ENCODE data around the gene FBLN1. TPM values are rescaled to one million over a fixed set of nuclear protein-coding genes. Genes with fewer than 3 reads are reported as not detected.
"Not testable (repeated sequence)": the region's sequence is repeated elsewhere in the genome, so short reads cannot be mapped to it uniquely, and the experiment has no call there.

FBLN1 gene
- total RNA-seq, 1 donor from 2014 or later: 238 TPM

DNA sequence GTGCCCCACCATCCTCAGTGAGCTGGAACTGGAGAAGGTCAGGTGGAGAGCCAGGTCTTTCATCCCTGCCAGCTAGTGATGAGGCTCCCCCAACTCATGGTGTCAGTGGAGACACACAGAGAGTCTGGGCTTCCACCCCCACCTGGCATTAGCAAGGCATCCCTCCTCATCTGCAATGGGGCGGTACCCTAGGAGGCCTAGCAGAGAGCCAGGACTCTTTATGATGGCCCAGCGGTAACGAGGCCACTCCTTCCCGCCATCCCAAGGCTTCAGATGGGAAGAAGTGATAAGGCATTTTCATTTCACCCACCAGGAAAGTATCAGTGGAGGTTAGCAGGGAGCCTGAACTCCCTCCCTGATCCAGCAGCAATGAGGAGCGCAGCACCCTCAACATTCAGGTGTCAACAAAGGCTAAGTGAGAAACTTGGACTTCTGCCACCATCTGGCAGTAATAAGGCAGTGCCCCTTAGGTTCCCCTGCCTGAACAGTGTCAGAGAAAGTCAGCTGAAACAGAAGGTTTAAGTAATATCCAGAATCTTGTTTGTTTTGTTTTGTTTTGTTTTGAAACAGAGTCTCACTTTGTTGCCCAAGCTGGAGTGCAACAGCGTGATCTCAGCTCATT is 40.5 kb upstream of the FBLN1 start:
- TF ChIP-seq CTCF (IDR thresholded peaks at IDR 0.05; ENCODE audit: unreplicated experiment): peak; percentile 45
- H3K27ac Mint-ChIP-seq (ENCODE audit: unreplicated experiment): no peak overlapping the region
- H3K4me1 Mint-ChIP-seq (ENCODE audit: unreplicated experiment): no peaks in the 10 kb centered on the region
- no peak for DNase-seq (ENCODE audit: low spot score)
- no peaks in the 10 kb centered on the region for H3K9me3 Mint-ChIP-seq (ENCODE audit: unreplicated experiment)
- H3K36me3 Mint-ChIP-seq (ENCODE audit: low read depth, unreplicated experiment): no peaks in the 10 kb centered on the region
- no peak overlapping the region for H3K4me3 Mint-ChIP-seq (ENCODE audit: unreplicated experiment)
- H3K27me3 Mint-ChIP-seq (ENCODE audit: unreplicated experiment): no peaks in the 10 kb centered on the region

- H3K36me3 Mint-ChIP-seq (ENCODE audit: low read depth, unreplicated experiment); H3K4me3 Mint-ChIP-seq (ENCODE audit: unreplicated experiment); DNase-seq (ENCODE audit: low spot score); H3K9me3 Mint-ChIP-seq (ENCODE audit: unreplicated experiment); H3K27ac Mint-ChIP-seq (ENCODE audit: unreplicated experiment); H3K4me1 Mint-ChIP-seq (ENCODE audit: unreplicated experiment); H3K27me3 Mint-ChIP-seq (ENCODE audit: unreplicated experiment): not testable (repeated sequence)
Measured at GRCh38 chr22:45463691-45464090, 39.0 kb upstream of the FBLN1 start.

DNA sequence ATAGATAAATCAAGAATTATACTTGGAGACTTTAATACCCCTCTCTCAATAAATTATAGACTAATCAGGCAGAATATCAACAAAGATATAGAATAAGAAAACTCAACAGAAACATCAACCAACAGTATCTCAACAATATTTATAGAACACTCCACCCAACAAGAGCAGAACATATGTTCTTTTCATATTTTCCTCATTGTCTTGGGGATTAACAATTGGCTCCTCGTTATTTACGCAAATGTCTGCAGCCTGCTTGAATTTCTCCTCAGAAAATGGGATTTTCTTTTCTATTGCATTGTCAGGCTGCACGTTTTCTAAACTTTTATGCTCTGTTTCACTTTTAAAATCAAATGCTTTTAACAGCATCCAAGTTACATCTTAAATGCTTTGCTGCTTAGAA is 37.0 kb upstream of the FBLN1 start:
- DNase-seq (ENCODE audit: low spot score): no peak
- Mint-ChIP-seq H3K9me3 (ENCODE audit: unreplicated experiment) (no peaks in the 10 kb centered on the region), H3K4me3 (ENCODE audit: unreplicated experiment) (no peak overlapping the region), H3K27ac (ENCODE audit: unreplicated experiment) (no peak overlapping the region), H3K4me1 (ENCODE audit: unreplicated experiment) (no peaks in the 10 kb centered on the region), H3K36me3 (ENCODE audit: low read depth, unreplicated experiment) (no peaks in the 10 kb centered on the region), H3K27me3 (ENCODE audit: unreplicated experiment) (no peaks in the 10 kb centered on the region)
- no peak for TF ChIP-seq CTCF (IDR thresholded peaks at IDR 0.05; ENCODE audit: unreplicated experiment)

- no peaks in the 10 kb centered on the region for H3K27me3 Mint-ChIP-seq (ENCODE audit: unreplicated experiment)
- H3K36me3 Mint-ChIP-seq (ENCODE audit: low read depth, unreplicated experiment): no peaks in the 10 kb centered on the region
- DNase-seq (ENCODE audit: low spot score): no peak
- H3K9me3 Mint-ChIP-seq (ENCODE audit: unreplicated experiment): no peaks in the 10 kb centered on the region
- no peak overlapping the region for H3K27ac Mint-ChIP-seq (ENCODE audit: unreplicated experiment)
- TF ChIP-seq CTCF (IDR thresholded peaks at IDR 0.05; ENCODE audit: unreplicated experiment): no peak
- H3K4me3 Mint-ChIP-seq (ENCODE audit: unreplicated experiment): no peak overlapping the region
- peaks cover 3% of the 10 kb centered on the region for H3K4me1 Mint-ChIP-seq (ENCODE audit: unreplicated experiment)
Measured at GRCh38 chr22:45468872-45469271, 33.8 kb upstream of the FBLN1 start.

DNA sequence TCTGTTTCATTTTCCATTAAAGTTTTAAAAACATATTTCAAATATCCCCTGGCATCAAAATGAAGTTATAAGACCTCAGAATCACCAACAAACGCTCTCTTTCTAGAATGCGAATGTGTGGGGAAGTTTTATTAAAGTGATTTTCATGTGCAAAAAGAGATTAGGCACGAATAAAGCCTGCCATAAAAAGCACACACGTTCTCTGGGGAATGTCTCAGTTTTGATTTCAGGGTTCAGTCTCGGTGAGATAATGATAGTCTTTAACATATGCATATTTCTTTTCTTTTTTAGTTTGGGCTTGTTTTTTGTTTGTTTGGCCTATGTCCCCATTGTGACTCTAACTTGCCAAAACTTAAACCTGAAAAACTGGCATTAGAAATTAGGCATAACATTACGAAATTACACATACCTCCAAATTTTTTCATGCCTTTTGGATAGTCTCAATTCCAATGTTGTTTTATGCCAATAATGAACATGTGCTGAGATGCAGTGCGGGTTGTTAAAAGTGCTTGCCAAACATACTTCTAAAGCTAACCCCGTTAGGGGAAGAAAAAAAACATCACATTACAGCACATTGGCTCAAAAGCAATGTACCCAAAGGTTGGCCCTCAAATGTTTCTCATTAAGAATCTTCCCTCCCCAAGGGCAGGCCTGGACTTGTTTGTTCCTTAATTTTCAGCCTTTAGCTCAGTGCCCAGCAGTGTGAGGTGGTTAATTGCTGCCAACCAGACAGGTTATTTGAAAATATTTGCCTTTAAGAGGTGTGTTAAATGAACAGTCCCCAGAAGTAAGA is 33.2 kb upstream of the FBLN1 start:
- Mint-ChIP-seq H3K9me3 (ENCODE audit: unreplicated experiment) (no peaks in the 10 kb centered on the region), H3K4me1 (ENCODE audit: unreplicated experiment) (peaks cover 4% of the 10 kb centered on the region), H3K4me3 (ENCODE audit: unreplicated experiment) (no peak overlapping the region), H3K36me3 (ENCODE audit: low read depth, unreplicated experiment) (no peaks in the 10 kb centered on the region), H3K27ac (ENCODE audit: unreplicated experiment) (no peak overlapping the region), H3K27me3 (ENCODE audit: unreplicated experiment) (no peaks in the 10 kb centered on the region)
- no peak for TF ChIP-seq CTCF (IDR thresholded peaks at IDR 0.05; ENCODE audit: unreplicated experiment)
- DNase-seq (ENCODE audit: low spot score): no peak

Measured in endothelial cell (in vitro differentiated cells).